IMR-90 (cell line): Measurements from ENCODE around the gene ASTN2. TPM values are rescaled to one million over a fixed set of nuclear protein-coding genes. Genes with fewer than 3 reads are reported as not detected.

ENCODE experiments used
- ATAC-seq: fragments of 200-7000 bp; cut with Tn5 transposase; 2 replicates; pipeline ENCODE4 v1.9.1; 2020; ENCODE audit warnings: low read depth, mild to moderate bottlenecking, moderate library complexity
- BruUV-seq: library from RNA; stranded (reverse); fragments of 400-500 nt; replicated peaks from 2 replicates; lab custom pipeline; 2021; lab: Mats Ljungman, UMichigan
- CTCF ChIA-PET: fragments of 300-600 bp; formaldehyde crosslinking; extraction: SDS; loops from one replicate; lab custom pipeline; 2021; ENCODE audit warnings: antibody characterized with exemption; lab: Yijun Ruan, JAX
- POLR2A ChIA-PET: fragments of 300-600 bp; sonication (Branson Sonifier 250); formaldehyde crosslinking; loops from one replicate; lab custom pipeline; 2022; ENCODE audit warnings: antibody characterized with exemption; ENCODE audit not compliant: unreplicated experiment; lab: Charles Lee
- DNase-seq: peaks from one replicate; pipeline ENCODE4 v3.0.0; 2013
- H2AFZ ChIP-seq: replicated peaks from 2 replicates; pipeline ENCODE3; 2013; ENCODE audit warnings: low read length, mild to moderate bottlenecking; ENCODE audit not compliant: poor library complexity
- H2AK5ac ChIP-seq: 2 replicates; pipeline ENCODE4 v1.6.1; 2013; ENCODE audit warnings: low read depth, low read length, inconsistent platforms
- H2AK9ac ChIP-seq: replicated peaks from 2 replicates; pipeline ENCODE3; 2013; ENCODE audit warnings: mild to moderate bottlenecking, low read depth, low read length, moderate library complexity; ENCODE audit not compliant: poor library complexity
- H2BK120ac ChIP-seq: 2 replicates; pipeline ENCODE4 v1.6.1; 2013; ENCODE audit warnings: low read depth, low read length, inconsistent platforms
- H2BK15ac ChIP-seq: 3 replicates; pipeline ENCODE4 v1.6.1; 2013; ENCODE audit warnings: low read depth, low read length, inconsistent platforms
- H2BK20ac ChIP-seq: 2 replicates; pipeline ENCODE4 v1.6.1; 2013; ENCODE audit warnings: low read depth, mild to moderate bottlenecking, inconsistent platforms, low read length, moderate library complexity
- H2BK5ac ChIP-seq: 2 replicates; pipeline ENCODE4 v1.6.1; 2013; ENCODE audit warnings: mild to moderate bottlenecking, low read depth, low read length, inconsistent platforms; ENCODE audit not compliant: poor library complexity, severe bottlenecking
- H3K14ac ChIP-seq: replicated peaks from 2 replicates; pipeline ENCODE4 v1.6.1; 2013; ENCODE audit warnings: low read depth, low read length, inconsistent platforms
- H3K18ac ChIP-seq: 2 replicates; pipeline ENCODE4 v1.6.1; 2013; ENCODE audit warnings: low read depth, low read length, control low read depth
- H3K23ac ChIP-seq: 2 replicates; pipeline ENCODE4 v1.6.1; 2013; ENCODE audit warnings: low read depth, low read length, inconsistent platforms
- H3K27ac ChIP-seq: 2 replicates; pipeline ENCODE4 v1.5.1; 2013; ENCODE audit warnings: mild to moderate bottlenecking, control low read depth, low read length; ENCODE audit not compliant: insufficient read depth
- H3K27me3 ChIP-seq: 2 replicates; pipeline ENCODE4 v1.6.1; 2013; ENCODE audit warnings: low read length; ENCODE audit not compliant: control insufficient read depth, insufficient read depth
- H3K36me3 ChIP-seq: 2 replicates; pipeline ENCODE4 v1.6.1; 2013; ENCODE audit warnings: low read length, mixed read lengths; ENCODE audit not compliant: control insufficient read depth, insufficient read depth
- H3K4ac ChIP-seq: 2 replicates; pipeline ENCODE4 v1.6.1; 2013; ENCODE audit warnings: low read depth, low read length, inconsistent platforms
- H3K4me1 ChIP-seq: 2 replicates; pipeline ENCODE4 v1.6.1; 2013; ENCODE audit warnings: low read length, mixed read lengths; ENCODE audit not compliant: control insufficient read depth, insufficient read depth
- H3K4me2 ChIP-seq: 2 replicates; pipeline ENCODE4 v1.6.1; 2013; ENCODE audit warnings: low read depth, mild to moderate bottlenecking, control low read depth, low read length, moderate library complexity
- H3K4me3 ChIP-seq: 2 replicates; pipeline ENCODE4 v1.5.1; 2013; ENCODE audit warnings: low read depth, mild to moderate bottlenecking, control low read depth, low read length, moderate library complexity; ENCODE audit not compliant: insufficient read depth
- H3K56ac ChIP-seq: 2 replicates; pipeline ENCODE4 v1.6.1; 2013; ENCODE audit warnings: low read length, inconsistent platforms; ENCODE audit not compliant: insufficient read depth; ENCODE audit errors: extremely low read depth
- H3K79me1 ChIP-seq, 2 experiments: 2 replicates each; pipeline ENCODE4 v1.6.1; 2013; ENCODE audit warnings: low read length in 2 of 2, inconsistent platforms in 1 of 2, low read depth in 1 of 2
- H3K9ac ChIP-seq: 2 replicates; pipeline ENCODE4 v1.6.1; 2013; ENCODE audit warnings: low read depth, low read length, control low read depth
- H3K9me1 ChIP-seq: 2 replicates; pipeline ENCODE4 v1.6.1; 2013; ENCODE audit warnings: low read length, inconsistent platforms; ENCODE audit not compliant: insufficient read depth
- H3K9me3 ChIP-seq: 2 replicates; pipeline ENCODE4 v1.6.1; 2013; ENCODE audit warnings: low read length; ENCODE audit not compliant: control insufficient read depth, insufficient read depth
- H4K20me1 ChIP-seq: 2 replicates; pipeline ENCODE4 v1.6.1; 2013; ENCODE audit warnings: low read length, inconsistent platforms; ENCODE audit not compliant: insufficient read depth
- H4K5ac ChIP-seq: 2 replicates; pipeline ENCODE4 v1.6.1; 2013; ENCODE audit warnings: mild to moderate bottlenecking, low read depth, low read length, control low read depth
- H4K8ac ChIP-seq, 2 experiments: 2 replicates each; pipeline ENCODE4 v1.6.1; 2013; ENCODE audit warnings: low read depth in 2 of 2, low read length in 2 of 2, control low read depth in 1 of 2, inconsistent platforms in 1 of 2
- H4K91ac ChIP-seq: 2 replicates; pipeline ENCODE4 v1.6.1; 2013; ENCODE audit warnings: low read depth, low read length, inconsistent platforms; ENCODE audit not compliant: insufficient read depth
- MAFK ChIP-seq: IDR thresholded peaks from 2 replicates; pipeline ENCODE4 v1.6.1; 2012; ENCODE audit warnings: low read depth, low read length, improper control_type of control experiment
- MXI1 ChIP-seq: IDR thresholded peaks from 2 replicates; pipeline ENCODE4 v1.6.1; 2012; ENCODE audit warnings: low read depth, mild to moderate bottlenecking, low read length, moderate library complexity, borderline replicate concordance
- POLR2A ChIP-seq: IDR thresholded peaks from 2 replicates; pipeline ENCODE4 v1.6.1; 2012; ENCODE audit warnings: mild to moderate bottlenecking, low read depth, low read length
- RCOR1 ChIP-seq: IDR thresholded peaks from 2 replicates; pipeline ENCODE4 v1.6.1; 2012; ENCODE audit warnings: mild to moderate bottlenecking, low read length, improper control_type of control experiment; ENCODE audit not compliant: insufficient replicate concordance
- RFX5 ChIP-seq: IDR thresholded peaks from 2 replicates; pipeline ENCODE4 v1.8.0; 2012; ENCODE audit warnings: low read depth, mild to moderate bottlenecking, low read length, moderate library complexity
- WGBS, 2 experiments: methylation state at CpG; one replicate each; pipeline versions ENCODE4 v1.1.5 to v1.1.7; 2013; ENCODE audit warnings: missing lambda C conversion rate in 2 of 2; ENCODE audit not compliant: insufficient read length in 1 of 2; ENCODE audit errors: extremely low coverage in 2 of 2; 5-methylcytosine and 5-hydroxymethylcytosine counted together
- dilution Hi-C: fragments of 300-500 bp; cut with HindIII; formaldehyde crosslinking; loops from one replicate; pipeline ENCODE4 v1.14.3; 2018; ENCODE audit warnings: low sequenced_read_pairs; ENCODE audit not compliant: unreplicated experiment
- in situ Hi-C: fragments of 300-500 bp; cut with MboI; formaldehyde crosslinking; loops from 3 replicates; pipeline ENCODE4 v1.14.3; 2019; ENCODE audit warnings: low sequenced_read_pairs, inconsistent platforms, mixed read lengths
- intact Hi-C: fragments of 100-400 bp; cut with micrococcal nuclease; formaldehyde crosslinking; loops from 2 replicates; pipeline ENCODE4 v1.10.0; 2022
- polyA plus RNA-seq, 3 experiments: library from polyadenylated mRNA; depleted of rRNA; stranded (reverse); fragments of >200 nt; gene quantifications; 2 replicates each; pipeline ENCODE4 v1.2.3, GENCODE V29; 2012; ENCODE audit warnings: low replicate concordance in 1 of 3
- total RNA-seq: library from RNA; depleted of rRNA; stranded (reverse); fragments of >200 nt; gene quantifications from 2 replicates; pipeline ENCODE4 v1.2.3, GENCODE V29; 2012
- TF ChIP-seq, protein P1 (sequence below): fragments of 150-350 bp; IDR thresholded peaks from 2 replicates; pipeline ENCODE4 v1.6.1; 2016; ENCODE audit warnings: low read depth, mild to moderate bottlenecking, low read length, moderate library complexity, borderline replicate concordance

The ASTN2 gene
- total and polyA plus RNA-seq, 2 of the 4 experiments (the other 2 are of a cell fraction), result 3.8 to 6.8 TPM

GRCh38 chr9:117374076-117374725 lies 40.7 kb downstream of the ASTN2 start:
- Histone ChIP-seq H3K4ac (no peak overlapping the region), H3K4me2 (no peak overlapping the region), H3K9me3 (peaks cover 5% of the 10 kb centered on the region), H4K20me1 (no peaks in the 10 kb centered on the region), H4K91ac (no peak overlapping the region), H3K14ac (no peak overlapping the region), H2AFZ (no peak overlapping the region), H3K27me3 (no peaks in the 10 kb centered on the region), H2BK15ac (no peak overlapping the region), H4K5ac (no peak overlapping the region), H3K4me3 (no peak overlapping the region), H2AK5ac (no peak overlapping the region), H2BK20ac (no peak overlapping the region), H3K4me1 (no peaks in the 10 kb centered on the region), H2BK5ac (no peak overlapping the region), H3K9me1 (no peaks in the 10 kb centered on the region), H3K79me1 (no peaks in the 10 kb centered on the region), H3K23ac (no peak overlapping the region), H4K8ac (no peak overlapping the region), H3K27ac (no peak overlapping the region), H3K18ac (no peak overlapping the region), H3K36me3 (no peaks in the 10 kb centered on the region), H2BK120ac (no peak overlapping the region), H2AK9ac (no peak overlapping the region), H3K56ac (no peak overlapping the region), H3K9ac (no peak overlapping the region)
- WGBS, 2 experiments, result no CpG with 5 or more reads among the region's 4 CpGs
- DNase-seq, result no peak
- in situ Hi-C loops, result no loop called here
- BruUV-seq, result no TSS peak
- no peak for ATAC-seq
- ChIA-PET POLR2A (no interaction called here), CTCF (no interaction called here)
- intact Hi-C loops, result no loop called here
- dilution Hi-C loops, result no loop called here
- TF ChIP-seq POLR2A, result no peak
- no peak for TF ChIP-seq MAFK
- no peak for TF ChIP-seq MXI1
- no peak for TF ChIP-seq RCOR1
- TF ChIP-seq, protein P1, sequence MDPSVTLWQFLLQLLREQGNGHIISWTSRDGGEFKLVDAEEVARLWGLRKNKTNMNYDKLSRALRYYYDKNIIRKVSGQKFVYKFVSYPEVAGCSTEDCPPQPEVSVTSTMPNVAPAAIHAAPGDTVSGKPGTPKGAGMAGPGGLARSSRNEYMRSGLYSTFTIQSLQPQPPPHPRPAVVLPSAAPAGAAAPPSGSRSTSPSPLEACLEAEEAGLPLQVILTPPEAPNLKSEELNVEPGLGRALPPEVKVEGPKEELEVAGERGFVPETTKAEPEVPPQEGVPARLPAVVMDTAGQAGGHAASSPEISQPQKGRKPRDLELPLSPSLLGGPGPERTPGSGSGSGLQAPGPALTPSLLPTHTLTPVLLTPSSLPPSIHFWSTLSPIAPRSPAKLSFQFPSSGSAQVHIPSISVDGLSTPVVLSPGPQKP, result no peak
- no peak for TF ChIP-seq RFX5
